Measurements from ENCODE around the gene RAD51C. TPM values are rescaled to one million over a fixed set of nuclear protein-coding genes. Genes with fewer than 3 reads are reported as not detected.

Gene RAD51C
- total RNA-seq: 36.4 and 42.4 TPM in 2 replicates

GRCh38 chr17:58692239-58693055 is at the start of gene RAD51C:
Gene RAD51C, plus strand, starts transcription at chr17:58692602. Its CDS starts 42 bp downstream, at chr17:58692644.

GRCh38 chr17:58691701-58692238 is 632 bp upstream of the RAD51C start, which contains the start of gene TEX14:
Gene TEX14, minus strand, starts transcription at chr17:58692045. Its CDS starts 40,044 bp downstream, at chr17:58652001.

GRCh38 chr17:58755577-58756245 is 63.3 kb downstream of the RAD51C start, which contains the start of gene PPM1E:
Gene PPM1E, plus strand, starts transcription at chr17:58755854.

Other genes with a start within 250 kb of the RAD51C start
- gene HSF5, start 204.2 kb upstream of the RAD51C start, total RNA-seq: under 0.01 TPM in 1 of 2 replicates, not detected in the other
- 46.6 and 65.4 TPM in 2 replicates for gene MTMR4, start 178.0 kb upstream of the RAD51C start, total RNA-seq
- gene TEX14, start 557 bp upstream of the RAD51C start, total RNA-seq: under 0.01 TPM in 2 replicates
- gene PPM1E, start 63.3 kb downstream of the RAD51C start, total RNA-seq: under 0.01 and 0.28 TPM in 2 replicates

Data from regular cardiac myocyte (primary cell).